Urinary bladder (tissue), 4 donors: ENCODE data around the gene DOCK4. TPM values are rescaled to one million over a fixed set of nuclear protein-coding genes. Genes with fewer than 3 reads are reported as not detected.
"Not testable (repeated sequence)": the region's sequence is repeated elsewhere in the genome, so short reads cannot be mapped to it uniquely, and the experiment has no call there.

ENCODE experiments used
- DNase-seq: peaks from one replicate; pipeline ENCODE4 v3.0.0-alpha.2; 2015; ENCODE audit errors: extremely low spot score
- H3K27ac ChIP-seq: one replicate; pipeline ENCODE4 v1.5.1; 2013; ENCODE audit warnings: low read depth, mild to moderate bottlenecking, moderate library complexity
- H3K36me3 ChIP-seq: one replicate; pipeline ENCODE4 v1.6.1; 2013; ENCODE audit warnings: mild to moderate bottlenecking, moderate library complexity; ENCODE audit not compliant: insufficient read depth
- H3K4me1 ChIP-seq: one replicate; pipeline ENCODE4 v1.6.1; 2013; ENCODE audit warnings: mild to moderate bottlenecking, moderate library complexity; ENCODE audit not compliant: insufficient read depth
- H3K4me3 ChIP-seq: one replicate; pipeline ENCODE4 v1.5.1; 2013; ENCODE audit warnings: low read depth, low read length
- WGBS: extraction: QIAGEN DNeasy Blood & Tissue Kit; methylation state at CpG from one replicate; pipeline ENCODE4 v1.1.7; 2013; 5-methylcytosine and 5-hydroxymethylcytosine counted together
- polyA plus RNA-seq: library from polyadenylated mRNA; stranded (reverse); fragments of 200-250 nt; gene quantifications from one replicate; pipeline ENCODE4 v1.2.3, GENCODE V29; 2013
- total RNA-seq: library from RNA; depleted of rRNA; stranded (reverse); fragments of >200 nt; gene quantifications from one replicate; pipeline ENCODE4 v1.2.3, GENCODE V29; 2014
- donor health status: healthy with polysubstance abuse.
- donor health status: healthy.

DOCK4 gene
- total and polyA plus RNA-seq, 2 donors: 5.9 to 46.5 TPM

GRCh38 chr7:111919631-111920179 lies 286.5 kb downstream of the DOCK4 start:
- no peak for DNase-seq
- H3K4me3 ChIP-seq: no peak overlapping the region
- H3K27ac ChIP-seq: no peak overlapping the region
- WGBS: 64% methylated on average over 5 of the region's 5 CpGs
- H3K36me3 ChIP-seq: no peaks in the 10 kb centered on the region
- H3K4me1 ChIP-seq: no peaks in the 10 kb centered on the region

- Histone ChIP-seq H3K36me3 (no peaks in the 10 kb centered on the region), H3K27ac (no peak overlapping the region), H3K4me3 (no peak overlapping the region), H3K4me1 (no peaks in the 10 kb centered on the region)
- DNase-seq: no peak
- 93% methylated on average over 2 of the region's 2 CpGs for WGBS
Observed at GRCh38 chr7:111919164-111919563, 287.0 kb downstream of the DOCK4 start.

GRCh38 chr7:111918461-111918860 lies 287.7 kb downstream of the DOCK4 start:
- no peak overlapping the region for H3K27ac ChIP-seq
- no peak for DNase-seq
- H3K36me3 ChIP-seq: no peaks in the 10 kb centered on the region
- H3K4me3 ChIP-seq: no peak overlapping the region
- H3K4me1 ChIP-seq: no peaks in the 10 kb centered on the region
- 96% methylated on average over 4 of the region's 4 CpGs for WGBS

GRCh38 chr7:111917404-111917803 lies 288.8 kb downstream of the DOCK4 start:
- H3K27ac ChIP-seq, H3K36me3 ChIP-seq, DNase-seq, H3K4me1 ChIP-seq, H3K4me3 ChIP-seq: not testable (repeated sequence)
- WGBS: 98% methylated on average over 11 of the region's 11 CpGs

- Histone ChIP-seq H3K27ac (no peak overlapping the region), H3K4me3 (no peak overlapping the region), H3K36me3 (no peaks in the 10 kb centered on the region), H3K4me1 (no peaks in the 10 kb centered on the region)
- DNase-seq: no peak
- 86% methylated on average over 3 of the region's 3 CpGs for WGBS
Observed at GRCh38 chr7:111914291-111914690, 291.9 kb downstream of the DOCK4 start.

GRCh38 chr7:111911166-111911961 lies 294.8 kb downstream of the DOCK4 start:
- H3K36me3 ChIP-seq: no peaks in the 10 kb centered on the region
- H3K4me1 ChIP-seq: no peaks in the 10 kb centered on the region
- H3K4me3 ChIP-seq: no peak overlapping the region
- 74% methylated on average over 5 of the region's 5 CpGs for WGBS
- DNase-seq: no peak
- H3K27ac ChIP-seq: no peak overlapping the region

- H3K36me3 ChIP-seq: no peaks in the 10 kb centered on the region
- no peak for DNase-seq
- no peaks in the 10 kb centered on the region for H3K4me1 ChIP-seq
- 89% methylated on average over 5 of the region's 5 CpGs for WGBS
- no peak overlapping the region for H3K27ac ChIP-seq
- H3K4me3 ChIP-seq: no peak overlapping the region
Observed at GRCh38 chr7:111910656-111911055, 295.5 kb downstream of the DOCK4 start.

- 98% methylated on average over 3 of the region's 3 CpGs for WGBS
- H3K36me3 ChIP-seq, DNase-seq, H3K27ac ChIP-seq, H3K4me3 ChIP-seq, H3K4me1 ChIP-seq: not testable (repeated sequence)
Observed at GRCh38 chr7:111908673-111909072, 297.5 kb downstream of the DOCK4 start.

- H3K36me3 ChIP-seq: no peaks in the 10 kb centered on the region
- 94% methylated on average over 2 of the region's 2 CpGs for WGBS
- DNase-seq: no peak
Observed at GRCh38 chr7:111903797-111904196, 302.4 kb downstream of the DOCK4 start.

GRCh38 chr7:111903016-111903415 lies 303.2 kb downstream of the DOCK4 start:
- WGBS: 94% methylated on average over 1 of the region's 1 CpG
- no peak overlapping the region for H3K27ac ChIP-seq
- no peak for DNase-seq
- no peaks in the 10 kb centered on the region for H3K4me1 ChIP-seq
- no peak overlapping the region for H3K4me3 ChIP-seq
- H3K36me3 ChIP-seq: no peaks in the 10 kb centered on the region

More at GRCh38 chr7:111903797-111904196, 302.4 kb downstream of the DOCK4 start:
- Histone ChIP-seq H3K27ac (no peak overlapping the region), H3K4me1 (no peaks in the 10 kb centered on the region), H3K4me3 (no peak overlapping the region)

GRCh38 chr7:111900283-111900682 lies 305.9 kb downstream of the DOCK4 start:
- no peak overlapping the region for H3K27ac ChIP-seq
- WGBS: 97% methylated on average over 7 of the region's 7 CpGs

GRCh38 chr7:111895049-111895448 lies 311.1 kb downstream of the DOCK4 start:
- Histone ChIP-seq H3K4me1 (no peaks in the 10 kb centered on the region), H3K4me3 (no peak overlapping the region), H3K27ac (no peak overlapping the region), H3K36me3 (peaks cover 3% of the 10 kb centered on the region)
- no peak for DNase-seq
- 70% methylated on average over 2 of the region's 2 CpGs for WGBS

More at GRCh38 chr7:111900283-111900682, 305.9 kb downstream of the DOCK4 start:
- no peak overlapping the region for H3K4me3 ChIP-seq
- no peaks in the 10 kb centered on the region for H3K4me1 ChIP-seq
- DNase-seq: no peak
- H3K36me3 ChIP-seq: no peaks in the 10 kb centered on the region

- 96% methylated on average over 1 of the region's 1 CpG for WGBS
- H3K4me1 ChIP-seq: no peaks in the 10 kb centered on the region
- no peak overlapping the region for H3K27ac ChIP-seq
- DNase-seq: no peak
- peaks cover 3% of the 10 kb centered on the region for H3K36me3 ChIP-seq
- H3K4me3 ChIP-seq: no peak overlapping the region
Observed at GRCh38 chr7:111894518-111894917, 311.7 kb downstream of the DOCK4 start.

- peaks cover 3% of the 10 kb centered on the region for H3K36me3 ChIP-seq
- H3K27ac ChIP-seq: no peak overlapping the region
- H3K4me1 ChIP-seq: no peaks in the 10 kb centered on the region
- WGBS: 74% methylated on average over 5 of the region's 5 CpGs
- no peak for DNase-seq
- no peak overlapping the region for H3K4me3 ChIP-seq
Observed at GRCh38 chr7:111893190-111893589, 313.0 kb downstream of the DOCK4 start.
